IPS-20b (cell line): Measurements from ENCODE around the gene CHN1.

Experiments used
- H3K27ac ChIP-seq: one replicate; pipeline ENCODE4 v1.5.1; 2013; ENCODE audit warnings: low read length
- H3K27me3 ChIP-seq: 2 replicates; pipeline ENCODE4 v1.6.1; 2013; ENCODE audit warnings: mild to moderate bottlenecking, low read length, inconsistent platforms; ENCODE audit not compliant: insufficient read depth
- H3K36me3 ChIP-seq: 2 replicates; pipeline ENCODE4 v1.6.1; 2013; ENCODE audit warnings: low read depth, mild to moderate bottlenecking, inconsistent platforms, low read length, moderate library complexity; ENCODE audit not compliant: insufficient read depth
- H3K4me1 ChIP-seq: 2 replicates; pipeline ENCODE4 v1.6.1; 2013; ENCODE audit warnings: mild to moderate bottlenecking, control low read depth, inconsistent platforms, low read length, moderate library complexity; ENCODE audit not compliant: insufficient read depth
- H3K4me3 ChIP-seq: 2 replicates; pipeline ENCODE4 v1.5.1; 2013; ENCODE audit warnings: mild to moderate bottlenecking, low read length, inconsistent platforms
- H3K9ac ChIP-seq: 2 replicates; pipeline ENCODE4 v1.6.1; 2013; ENCODE audit warnings: low read depth, mild to moderate bottlenecking, inconsistent platforms, low read length, moderate library complexity
- H3K9me3 ChIP-seq: 2 replicates; pipeline ENCODE4 v1.6.1; 2013; ENCODE audit warnings: mild to moderate bottlenecking, low read depth, low read length, inconsistent platforms; ENCODE audit not compliant: insufficient read depth

CHN1 gene

DNA sequence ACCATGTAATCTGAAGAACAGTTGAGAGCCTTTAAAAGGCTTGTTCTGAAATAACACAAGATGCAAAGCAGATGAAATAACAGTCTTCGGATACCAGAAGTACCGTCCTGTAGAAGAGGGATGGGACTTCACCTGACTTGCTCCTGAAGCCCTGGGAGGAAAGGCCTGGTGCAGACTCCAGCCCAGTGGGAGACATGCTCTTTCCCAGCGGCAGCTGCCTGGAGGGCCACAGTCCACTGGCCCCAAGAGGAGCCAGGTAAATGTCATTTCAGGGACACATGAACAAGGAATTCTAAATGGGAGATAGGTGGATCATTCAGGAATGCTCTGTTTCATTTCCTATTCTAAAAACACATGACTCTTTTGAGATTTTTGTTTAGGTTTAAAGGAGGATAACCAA, 22.6 kb upstream of the CHN1 start:
- no peak overlapping the region for H3K9ac ChIP-seq
- no peaks in the 10 kb centered on the region for H3K9me3 ChIP-seq
- H3K27ac ChIP-seq, result no peak overlapping the region
- no peak overlapping the region for H3K4me3 ChIP-seq
- no peaks in the 10 kb centered on the region for H3K4me1 ChIP-seq
- no peaks in the 10 kb centered on the region for H3K27me3 ChIP-seq
- no peaks in the 10 kb centered on the region for H3K36me3 ChIP-seq

DNA sequence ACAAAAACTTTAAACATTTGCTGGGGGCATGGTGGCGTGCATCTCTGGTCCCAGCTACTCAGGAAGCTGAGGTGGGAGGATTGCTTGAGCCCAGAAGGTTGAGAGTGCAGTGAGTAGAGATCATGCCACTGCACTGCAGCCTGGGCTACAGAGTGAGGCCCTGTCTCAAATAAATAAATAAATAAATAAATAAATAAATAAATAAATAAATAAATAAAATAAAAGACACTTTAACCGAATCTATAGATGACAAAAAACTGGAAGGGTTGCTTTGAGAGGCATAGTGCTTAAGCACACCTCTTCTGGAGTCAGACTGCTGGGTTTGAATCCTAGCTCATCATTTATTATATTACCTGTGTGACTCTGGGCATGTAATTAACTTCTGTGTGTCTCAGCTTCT, 21.2 kb upstream of the CHN1 start:
- no peak overlapping the region for H3K4me3 ChIP-seq
- no peaks in the 10 kb centered on the region for H3K9me3 ChIP-seq

DNA sequence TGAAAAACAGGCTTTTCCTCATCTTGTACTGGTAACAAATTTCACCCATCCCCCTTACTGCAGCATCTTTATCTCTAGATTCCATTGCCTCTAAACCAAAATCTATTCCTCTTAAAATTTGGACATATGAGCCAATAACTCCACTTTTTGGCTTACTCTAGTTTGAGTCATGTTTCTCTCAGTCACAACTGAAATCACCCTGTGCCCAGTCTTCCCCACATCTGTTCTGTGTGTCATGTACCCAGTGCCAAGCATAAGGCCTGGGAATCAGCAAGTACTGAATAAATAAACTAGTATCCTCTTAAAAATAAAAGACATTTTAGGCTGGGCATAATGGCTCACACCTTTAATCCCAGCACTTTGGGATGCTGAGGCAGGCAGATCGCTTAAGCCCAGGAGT, 20.8 kb upstream of the CHN1 start:
- H3K4me1 ChIP-seq, result no peaks in the 10 kb centered on the region
- H3K27ac ChIP-seq, result no peak overlapping the region
- H3K9ac ChIP-seq, result no peak overlapping the region
- H3K4me3 ChIP-seq, result no peak overlapping the region
- H3K27me3 ChIP-seq, result no peaks in the 10 kb centered on the region
- H3K9me3 ChIP-seq, result no peaks in the 10 kb centered on the region
- H3K36me3 ChIP-seq, result no peaks in the 10 kb centered on the region

More for the DNA sequence above, 21.2 kb upstream of the CHN1 start:
- Histone ChIP-seq H3K27me3 (no peaks in the 10 kb centered on the region), H3K36me3 (no peaks in the 10 kb centered on the region), H3K4me1 (no peaks in the 10 kb centered on the region), H3K27ac (no peak overlapping the region), H3K9ac (no peak overlapping the region)

DNA sequence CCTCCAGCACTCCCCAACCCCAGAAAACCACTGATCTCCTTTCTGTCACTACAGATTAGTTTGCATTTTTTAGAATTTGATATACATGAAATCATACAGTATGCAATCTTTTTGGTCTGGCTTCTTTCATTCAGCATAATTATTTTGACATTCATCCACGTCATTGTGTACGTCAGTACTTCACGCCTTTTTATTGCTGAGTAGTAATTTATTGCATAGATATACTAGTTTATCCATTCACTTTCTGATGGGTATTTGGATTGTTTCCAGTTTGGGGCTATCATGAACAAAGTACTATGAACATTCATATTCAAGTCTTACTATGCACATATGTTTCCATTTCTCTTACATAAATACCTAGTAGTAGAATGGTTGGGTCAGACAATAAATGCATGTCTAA, 20.1 kb upstream of the CHN1 start:
- H3K27ac ChIP-seq, result no peak overlapping the region
- no peak overlapping the region for H3K9ac ChIP-seq
- H3K4me3 ChIP-seq, result no peak overlapping the region
- H3K4me1 ChIP-seq, result no peaks in the 10 kb centered on the region
- H3K9me3 ChIP-seq, result no peaks in the 10 kb centered on the region
- H3K27me3 ChIP-seq, result no peaks in the 10 kb centered on the region
- no peaks in the 10 kb centered on the region for H3K36me3 ChIP-seq

DNA sequence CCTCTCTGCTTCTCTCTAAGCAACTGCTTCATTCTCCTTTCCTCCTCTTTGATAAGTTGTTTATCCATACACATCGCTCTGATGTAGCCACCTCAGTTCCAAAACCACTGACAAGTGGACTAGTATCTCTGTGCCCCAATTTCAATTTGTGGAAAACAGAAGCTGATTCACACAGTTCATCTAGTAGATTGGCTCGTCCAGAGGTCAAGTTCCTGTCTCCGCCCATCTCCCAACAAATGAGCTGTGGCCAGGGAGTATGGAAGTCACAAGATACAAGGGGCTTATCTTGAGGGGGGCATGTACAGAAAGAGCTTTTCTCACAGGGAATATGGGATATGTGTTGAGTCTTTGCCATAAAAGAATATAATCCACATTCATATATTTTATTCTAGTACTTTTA, 17.7 kb upstream of the CHN1 start:
- no peak overlapping the region for H3K27ac ChIP-seq

GRCh38 chr2:175019566-175020327, 14.6 kb upstream of the CHN1 start:
- no peak overlapping the region for H3K27ac ChIP-seq
- no peaks in the 10 kb centered on the region for H3K4me1 ChIP-seq
- no peaks in the 10 kb centered on the region for H3K9me3 ChIP-seq
- H3K4me3 ChIP-seq, result no peak overlapping the region
- H3K36me3 ChIP-seq, result no peaks in the 10 kb centered on the region
- no peak overlapping the region for H3K9ac ChIP-seq
- no peaks in the 10 kb centered on the region for H3K27me3 ChIP-seq

More for the DNA sequence above, 17.7 kb upstream of the CHN1 start:
- H3K4me1 ChIP-seq, result no peaks in the 10 kb centered on the region
- no peak overlapping the region for H3K4me3 ChIP-seq
- H3K9ac ChIP-seq, result no peak overlapping the region
- H3K27me3 ChIP-seq, result no peaks in the 10 kb centered on the region
- no peaks in the 10 kb centered on the region for H3K36me3 ChIP-seq
- H3K9me3 ChIP-seq, result no peaks in the 10 kb centered on the region

GRCh38 chr2:175017618-175018414, 12.6 kb upstream of the CHN1 start:
- Histone ChIP-seq H3K9ac (no peak overlapping the region), H3K4me1 (no peaks in the 10 kb centered on the region), H3K9me3 (no peaks in the 10 kb centered on the region; the same call in 1 of the 2 replicates), H3K27ac (no peak overlapping the region), H3K36me3 (no peaks in the 10 kb centered on the region), H3K4me3 (no peak overlapping the region), H3K27me3 (no peaks in the 10 kb centered on the region)

GRCh38 chr2:175015340-175015739, 10.2 kb upstream of the CHN1 start:
- no peak overlapping the region for H3K27ac ChIP-seq
- H3K4me3 ChIP-seq, result no peak overlapping the region
- H3K9ac ChIP-seq, result no peak overlapping the region
- H3K9me3 ChIP-seq, result no peaks in the 10 kb centered on the region; the same call in 1 of the 2 replicates
- no peaks in the 10 kb centered on the region for H3K36me3 ChIP-seq
- H3K4me1 ChIP-seq, result no peaks in the 10 kb centered on the region
- no peaks in the 10 kb centered on the region for H3K27me3 ChIP-seq

- Histone ChIP-seq H3K36me3 (no peaks in the 10 kb centered on the region), H3K9ac (no peak overlapping the region), H3K4me3 (no peak overlapping the region), H3K4me1 (peaks cover 5% of the 10 kb centered on the region; the same call in 1 of the 2 replicates), H3K27me3 (no peaks in the 10 kb centered on the region), H3K27ac (no peak overlapping the region), H3K9me3 (no peaks in the 10 kb centered on the region; the same call in 1 of the 2 replicates)
Observed at GRCh38 chr2:175012516-175012915, 7.3 kb upstream of the CHN1 start.

GRCh38 chr2:175011505-175011904, 6.3 kb upstream of the CHN1 start:
- Histone ChIP-seq H3K36me3 (no peaks in the 10 kb centered on the region), H3K9me3 (no peaks in the 10 kb centered on the region; the same call in 1 of the 2 replicates), H3K27me3 (no peaks in the 10 kb centered on the region), H3K4me1 (peaks cover 15% of the 10 kb centered on the region; the same call in 1 of the 2 replicates), H3K9ac (no peak overlapping the region), H3K27ac (no peak overlapping the region), H3K4me3 (no peak overlapping the region)

- H3K27ac ChIP-seq, result no peak overlapping the region
- no peak overlapping the region for H3K4me3 ChIP-seq
Observed at GRCh38 chr2:175010848-175011254, 5.7 kb upstream of the CHN1 start.

More at GRCh38 chr2:175010848-175011254, 5.7 kb upstream of the CHN1 start:
- Histone ChIP-seq H3K36me3 (no peaks in the 10 kb centered on the region), H3K9me3 (no peaks in the 10 kb centered on the region; the same call in 1 of the 2 replicates), H3K9ac (no peak overlapping the region), H3K27me3 (no peaks in the 10 kb centered on the region), H3K4me1 (peaks cover 19% of the 10 kb centered on the region; the same call in 1 of the 2 replicates)
